Keratinocyte (primary cell): ENCODE measurements around the gene HSD11B1L. TPM values are rescaled to one million over a fixed set of nuclear protein-coding genes. Genes with fewer than 3 reads are reported as not detected.

Source experiments
- DNase-seq: peaks from one replicate; pipeline ENCODE4 v3.0.0-alpha.2; 2011; ENCODE audit warnings: low read depth, missing footprints, low spot score
- FAIRE-seq: peaks from 2 replicates; lab custom pipeline; 2011; peaks lifted over from hg19 to GRCh38; lab: Jason Lieb, UNC
- H2AFZ ChIP-seq: 2 replicates; pipeline ENCODE4 v1.6.0; 2012; ENCODE audit warnings: low read length, control low read depth, inconsistent platforms; ENCODE audit not compliant: control insufficient read depth
- H3K27ac ChIP-seq: 2 replicates; pipeline ENCODE4 v1.5.1; 2011; ENCODE audit warnings: low read length; ENCODE audit not compliant: control insufficient read depth, insufficient read depth
- H3K27me3 ChIP-seq: 3 replicates; pipeline ENCODE4 v1.6.0; 2011; ENCODE audit warnings: low read length; ENCODE audit not compliant: control insufficient read depth, insufficient read depth; ENCODE audit errors: extremely low read depth
- H3K36me3 ChIP-seq, 2 experiments: 2 replicates in 1 of 2; 3 replicates in 1 of 2; pipeline ENCODE4 v1.5.1; 2011; ENCODE audit warnings: low read length in 2 of 2, mild to moderate bottlenecking in 1 of 2; ENCODE audit not compliant: control insufficient read depth in 2 of 2, insufficient read depth in 2 of 2; ENCODE audit errors: extremely low read depth in 1 of 2
- H3K4me1 ChIP-seq: 3 replicates; pipeline ENCODE4 v1.5.1; 2011; ENCODE audit warnings: low read length; ENCODE audit not compliant: control insufficient read depth, insufficient read depth; ENCODE audit errors: extremely low read depth
- H3K4me2 ChIP-seq: 3 replicates; pipeline ENCODE4 v1.6.0; 2011; ENCODE audit warnings: low read depth, low read length; ENCODE audit not compliant: control insufficient read depth, insufficient read depth; ENCODE audit errors: extremely low read depth
- H3K4me3 ChIP-seq, 3 experiments: fragments of 200-600 bp in 1 of 3; sonication (generic) in 1 of 3; 2 replicates in 2 of 3; 3 replicates in 1 of 3; pipeline ENCODE4 v1.5.1; 2011 to 2016; ENCODE audit warnings: low read length in 3 of 3, mild to moderate bottlenecking in 3 of 3, control low read depth in 2 of 3, inconsistent platforms in 1 of 3, low read depth in 1 of 3, mixed read lengths in 1 of 3, mixed run types in 1 of 3, moderate library complexity in 1 of 3; ENCODE audit not compliant: control insufficient read depth in 2 of 3, insufficient read depth in 2 of 3; ENCODE audit errors: extremely low read depth in 1 of 3
- H3K79me2 ChIP-seq: 2 replicates; pipeline ENCODE4 v1.6.0; 2012; ENCODE audit warnings: low read length; ENCODE audit not compliant: control insufficient read depth, insufficient read depth
- H3K9ac ChIP-seq: 3 replicates; pipeline ENCODE4 v1.6.0; 2011; ENCODE audit warnings: low read length; ENCODE audit not compliant: control insufficient read depth, insufficient read depth; ENCODE audit errors: extremely low read depth
- H3K9me1 ChIP-seq: 3 replicates; pipeline ENCODE4 v1.6.0; 2011; ENCODE audit warnings: low read length; ENCODE audit not compliant: control insufficient read depth, insufficient read depth; ENCODE audit errors: extremely low read depth
- H3K9me3 ChIP-seq: 2 replicates; pipeline ENCODE4 v1.5.1; 2012; ENCODE audit warnings: low read depth, low read length; ENCODE audit not compliant: control insufficient read depth
- H4K20me1 ChIP-seq: 3 replicates; pipeline ENCODE4 v1.6.0; 2011; ENCODE audit warnings: low read length; ENCODE audit not compliant: control insufficient read depth, insufficient read depth; ENCODE audit errors: extremely low read depth
- EZH2 ChIP-seq: IDR thresholded peaks from one replicate; pipeline ENCODE4 v1.6.1; 2012; ENCODE audit warnings: inconsistent platforms, mild to moderate bottlenecking, low read length, moderate library complexity
- dilution Hi-C: fragments of 300-500 bp; cut with MboI; formaldehyde crosslinking; loops from one replicate; pipeline ENCODE4 v1.7.0; 2020; ENCODE audit warnings: low sequenced_read_pairs; ENCODE audit not compliant: extremely low pct_ligation_motif_present
- polyA plus RNA-seq, 5 experiments: library from polyadenylated mRNA; depleted of rRNA in 3 of 5; stranded (reverse) in 3 of 5; stranded (forward) in 1 of 5; unstranded in 1 of 5; fragments of >200 nt; gene quantifications; 1 replicate in 1 of 5; 2 replicates in 3 of 5; 3 replicates in 1 of 5; pipeline versions ENCODE4 v1.2.1 to v1.2.3, GENCODE V29; 2011 to 2012; ENCODE audit warnings: missing spikeins in 2 of 5, low read depth in 1 of 5, low replicate concordance in 1 of 5
- TF ChIP-seq, protein P1 (sequence below), 3 experiments: IDR thresholded peaks in 1 of 3; conservative IDR thresholded peaks in 1 of 3; optimal IDR thresholded peaks in 1 of 3; 2 replicates in 2 of 3; 3 replicates in 1 of 3; pipeline versions ENCODE3 to v1.5.1; 2011; ENCODE audit warnings: low read length in 3 of 3, mild to moderate bottlenecking in 3 of 3, moderate library complexity in 2 of 3, control low read depth in 1 of 3, inconsistent platforms in 1 of 3; ENCODE audit not compliant: insufficient read depth in 2 of 3; ENCODE audit errors: extremely low read depth in 1 of 3

The HSD11B1L gene
- polyA plus RNA-seq, 1 donor (not counting 4 experiments of a cell fraction or from before 2014, with no cell fraction given) = 3.7 TPM

- TF ChIP-seq EZH2 = no peak
- TF ChIP-seq, protein P1, sequence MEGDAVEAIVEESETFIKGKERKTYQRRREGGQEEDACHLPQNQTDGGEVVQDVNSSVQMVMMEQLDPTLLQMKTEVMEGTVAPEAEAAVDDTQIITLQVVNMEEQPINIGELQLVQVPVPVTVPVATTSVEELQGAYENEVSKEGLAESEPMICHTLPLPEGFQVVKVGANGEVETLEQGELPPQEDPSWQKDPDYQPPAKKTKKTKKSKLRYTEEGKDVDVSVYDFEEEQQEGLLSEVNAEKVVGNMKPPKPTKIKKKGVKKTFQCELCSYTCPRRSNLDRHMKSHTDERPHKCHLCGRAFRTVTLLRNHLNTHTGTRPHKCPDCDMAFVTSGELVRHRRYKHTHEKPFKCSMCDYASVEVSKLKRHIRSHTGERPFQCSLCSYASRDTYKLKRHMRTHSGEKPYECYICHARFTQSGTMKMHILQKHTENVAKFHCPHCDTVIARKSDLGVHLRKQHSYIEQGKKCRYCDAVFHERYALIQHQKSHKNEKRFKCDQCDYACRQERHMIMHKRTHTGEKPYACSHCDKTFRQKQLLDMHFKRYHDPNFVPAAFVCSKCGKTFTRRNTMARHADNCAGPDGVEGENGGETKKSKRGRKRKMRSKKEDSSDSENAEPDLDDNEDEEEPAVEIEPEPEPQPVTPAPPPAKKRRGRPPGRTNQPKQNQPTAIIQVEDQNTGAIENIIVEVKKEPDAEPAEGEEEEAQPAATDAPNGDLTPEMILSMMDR (optimal IDR thresholded peaks at IDR 0.05 in 1 of 3, IDR thresholded peaks at IDR 0.05 in 1 of 3, conservative IDR thresholded peaks at IDR 0.05 in 1 of 3; ENCODE audit: extremely low read depth in 1 of 3, insufficient read depth in 2 of 3, low read length in 3 of 3) = no peak
- FAIRE-seq (peak; percentile 87), DNase-seq (peak; percentile 21)
- Histone ChIP-seq H3K9me1 (peaks cover 7% of the 10 kb centered on the region), H3K27ac (peak overlapping the region; percentile 26), H4K20me1 (peaks cover 30% of the 10 kb centered on the region), H3K27me3 (no peaks in the 10 kb centered on the region), H3K4me3 (no peak overlapping the region), H3K4me2 (peak overlapping the region; percentile 64), H3K9me3 (no peaks in the 10 kb centered on the region), H3K79me2 (peaks cover 93% of the 10 kb centered on the region), H3K36me3 (peaks cover 14 to 29% of the 10 kb centered on the region in 2 experiments), H3K9ac (no peak overlapping the region), H3K4me1 (peaks cover 19% of the 10 kb centered on the region), H2AFZ (no peak overlapping the region)
- dilution Hi-C loops = no loop called here
These were observed 39.7 kb upstream of the HSD11B1L start for GRCh38 chr19:5641171-5641570.

GRCh38 chr19:5642204-5642603, 38.6 kb upstream of the HSD11B1L start:
- peaks cover 19% of the 10 kb centered on the region for H3K4me1 ChIP-seq
- no peak for TF ChIP-seq EZH2
- TF ChIP-seq, protein P1 (optimal IDR thresholded peaks at IDR 0.05 in 1 of 3, IDR thresholded peaks at IDR 0.05 in 1 of 3, conservative IDR thresholded peaks at IDR 0.05 in 1 of 3; ENCODE audit: extremely low read depth in 1 of 3, insufficient read depth in 2 of 3, low read length in 3 of 3) = no peak

More at GRCh38 chr19:5642204-5642603, 38.6 kb upstream of the HSD11B1L start:
- Histone ChIP-seq H3K27ac (no peak overlapping the region), H3K9me1 (peaks cover 7% of the 10 kb centered on the region), H3K9ac (no peak overlapping the region), H4K20me1 (peaks cover 30% of the 10 kb centered on the region), H3K27me3 (no peaks in the 10 kb centered on the region), H3K36me3 (peaks cover 19 to 40% of the 10 kb centered on the region in 2 experiments), H3K4me2 (no peak overlapping the region), H3K4me3 (no peak overlapping the region), H3K9me3 (no peaks in the 10 kb centered on the region), H2AFZ (no peak overlapping the region), H3K79me2 (peaks cover 92% of the 10 kb centered on the region)
- dilution Hi-C loops = no loop called here
- FAIRE-seq = peak; percentile 5
- no peak for DNase-seq
